Panc1 (cell line): ENCODE measurements around the gene NT5M. TPM values are rescaled to one million over a fixed set of nuclear protein-coding genes. Genes with fewer than 3 reads are reported as not detected.

Source experiments
- ATAC-seq: fragments of 200-7000 bp; cut with Tn5 transposase; 2 replicates; pipeline ENCODE4 v1.9.1; 2020; ENCODE audit warnings: mild to moderate bottlenecking, moderate library complexity
- BruUV-seq: library from RNA; stranded (reverse); fragments of 400-500 nt; replicated peaks from 2 replicates; lab custom pipeline; 2021; lab: Mats Ljungman, UMichigan
- CTCF ChIA-PET: fragments of 300-600 bp; sonication (Branson Sonifier 250); formaldehyde crosslinking; loops from one replicate; lab custom pipeline; 2022; ENCODE audit warnings: antibody characterized with exemption; lab: Charles Lee
- POLR2A ChIA-PET: fragments of 300-600 bp; sonication (Branson Sonifier 250); formaldehyde crosslinking; loops from one replicate; lab custom pipeline; 2022; ENCODE audit warnings: antibody characterized with exemption; lab: Charles Lee
- DNase-seq: peaks from one replicate; pipeline ENCODE4 v3.0.0-alpha.2; 2010; ENCODE audit warnings: low read depth, low spot score
- H3K27ac ChIP-seq: 2 replicates; pipeline ENCODE4 v1.5.1; 2011; ENCODE audit warnings: mild to moderate bottlenecking, low read length, inconsistent platforms
- H3K27me3 ChIP-seq: fragments of 200-500 bp; sonication (Bioruptor generic); 2 replicates; pipeline ENCODE4 v1.6.0; 2014; ENCODE audit warnings: low read length, inconsistent platforms; ENCODE audit not compliant: control insufficient read depth, insufficient read depth
- H3K36me3 ChIP-seq: fragments of 200-500 bp; sonication (Bioruptor generic); 2 replicates; pipeline ENCODE4 v1.5.1; 2014; ENCODE audit warnings: inconsistent platforms, mild to moderate bottlenecking, low read length, moderate library complexity; ENCODE audit not compliant: control insufficient read depth, insufficient read depth
- H3K4me1 ChIP-seq: 2 replicates; pipeline ENCODE4 v1.5.1; 2011; ENCODE audit warnings: inconsistent platforms, mild to moderate bottlenecking, low read length, moderate library complexity; ENCODE audit not compliant: control insufficient read depth, insufficient read depth
- H3K4me3 ChIP-seq, 2 experiments: 2 replicates each; pipeline ENCODE4 v1.5.1; 2011 to 2012; ENCODE audit warnings: low read depth in 2 of 2, low read length in 2 of 2, mild to moderate bottlenecking in 2 of 2, inconsistent platforms in 1 of 2, moderate library complexity in 1 of 2
- H3K9me3 ChIP-seq: fragments of 200-500 bp; sonication (Bioruptor generic); 2 replicates; pipeline ENCODE4 v1.5.1; 2014; ENCODE audit warnings: low read depth, mild to moderate bottlenecking, inconsistent platforms, low read length, moderate library complexity; ENCODE audit not compliant: control insufficient read depth, insufficient read depth
- POLR2AphosphoS5 ChIP-seq: IDR thresholded peaks from 2 replicates; pipeline ENCODE4 v1.6.1; 2012; ENCODE audit warnings: mild to moderate bottlenecking, low read depth, low read length, moderate library complexity
- SIN3A ChIP-seq: IDR thresholded peaks from 2 replicates; pipeline ENCODE4 v1.6.1; 2012; ENCODE audit warnings: low read depth, mild to moderate bottlenecking, low read length, moderate library complexity, borderline replicate concordance; ENCODE audit not compliant: insufficient read depth
- TCF7L2 ChIP-seq: IDR thresholded peaks from 2 replicates; pipeline ENCODE4 v1.6.1; 2011; ENCODE audit warnings: mild to moderate bottlenecking, low read depth, low read length, inconsistent platforms
- in situ Hi-C: cut with HindIII; loops from 2 replicates; pipeline ENCODE4 v1.10.0; 2016; ENCODE audit warnings: low sequenced_read_pairs, low pct_unique_long_range_greater_than_20kb
- intact Hi-C: fragments of 100-400 bp; cut with micrococcal nuclease; formaldehyde crosslinking; loops from one replicate; pipeline ENCODE4 v1.10.0; 2022; ENCODE audit not compliant: unreplicated experiment
- total RNA-seq: library from RNA; stranded (reverse); gene quantifications from one replicate; pipeline ENCODE4 v1.2.1, GENCODE V29; 2021; ENCODE audit not compliant: unreplicated experiment
- TF ChIP-seq, protein P1 (sequence below): fragments of 450-650 bp; IDR thresholded peaks from 2 replicates; pipeline ENCODE4 v1.5.1; 2017; ENCODE audit warnings: mild to moderate bottlenecking
- TF ChIP-seq, protein P2 (sequence below), 2 experiments: IDR thresholded peaks; 2 replicates each; pipeline ENCODE4 v1.6.1; 2011 to 2012; ENCODE audit warnings: low read depth in 2 of 2, control low read depth in 1 of 2, low read length in 1 of 2, mild to moderate bottlenecking in 1 of 2, moderate library complexity in 1 of 2; ENCODE audit not compliant: insufficient read depth in 1 of 2

Gene NT5M
- total RNA-seq, 1 experiment from 2014 or later: 3.1 TPM

DNA sequence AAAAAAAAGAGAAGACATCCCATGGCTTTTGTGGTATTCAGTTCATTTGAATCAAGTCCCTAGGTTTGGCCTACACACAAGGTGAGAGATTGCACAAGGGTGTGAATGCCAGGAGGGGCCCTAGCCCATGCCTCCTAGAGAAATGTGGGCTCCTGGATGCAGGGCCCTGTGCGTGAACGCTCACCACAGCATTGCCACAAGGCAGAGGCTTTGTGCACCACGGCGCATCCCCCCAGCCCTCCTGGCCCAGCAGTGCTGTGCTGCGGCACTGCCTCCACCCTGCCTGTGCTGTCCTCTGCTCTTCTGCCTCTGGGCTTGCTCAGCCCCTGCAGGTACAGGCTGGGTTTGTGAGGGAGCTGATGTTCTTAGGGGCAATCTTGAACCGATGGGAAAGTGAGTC, 92.7 kb downstream of the NT5M start:
- ChIA-PET POLR2A (no interaction called here), CTCF (no interaction called here)
- Histone ChIP-seq H3K36me3 (no peaks in the 10 kb centered on the region), H3K27me3 (no peaks in the 10 kb centered on the region), H3K27ac (no peak overlapping the region), H3K4me1 (no peaks in the 10 kb centered on the region), H3K9me3 (no peaks in the 10 kb centered on the region), H3K4me3 (no peak overlapping the region)
- intact Hi-C loops (no loop called here), in situ Hi-C loops (no loop called here)
- BruUV-seq: no TSS peak
- TF ChIP-seq POLR2AphosphoS5: no peak
- TF ChIP-seq TCF7L2: no peak
- TF ChIP-seq, protein P1, sequence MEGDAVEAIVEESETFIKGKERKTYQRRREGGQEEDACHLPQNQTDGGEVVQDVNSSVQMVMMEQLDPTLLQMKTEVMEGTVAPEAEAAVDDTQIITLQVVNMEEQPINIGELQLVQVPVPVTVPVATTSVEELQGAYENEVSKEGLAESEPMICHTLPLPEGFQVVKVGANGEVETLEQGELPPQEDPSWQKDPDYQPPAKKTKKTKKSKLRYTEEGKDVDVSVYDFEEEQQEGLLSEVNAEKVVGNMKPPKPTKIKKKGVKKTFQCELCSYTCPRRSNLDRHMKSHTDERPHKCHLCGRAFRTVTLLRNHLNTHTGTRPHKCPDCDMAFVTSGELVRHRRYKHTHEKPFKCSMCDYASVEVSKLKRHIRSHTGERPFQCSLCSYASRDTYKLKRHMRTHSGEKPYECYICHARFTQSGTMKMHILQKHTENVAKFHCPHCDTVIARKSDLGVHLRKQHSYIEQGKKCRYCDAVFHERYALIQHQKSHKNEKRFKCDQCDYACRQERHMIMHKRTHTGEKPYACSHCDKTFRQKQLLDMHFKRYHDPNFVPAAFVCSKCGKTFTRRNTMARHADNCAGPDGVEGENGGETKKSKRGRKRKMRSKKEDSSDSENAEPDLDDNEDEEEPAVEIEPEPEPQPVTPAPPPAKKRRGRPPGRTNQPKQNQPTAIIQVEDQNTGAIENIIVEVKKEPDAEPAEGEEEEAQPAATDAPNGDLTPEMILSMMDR: no peak
- TF ChIP-seq, protein P2, sequence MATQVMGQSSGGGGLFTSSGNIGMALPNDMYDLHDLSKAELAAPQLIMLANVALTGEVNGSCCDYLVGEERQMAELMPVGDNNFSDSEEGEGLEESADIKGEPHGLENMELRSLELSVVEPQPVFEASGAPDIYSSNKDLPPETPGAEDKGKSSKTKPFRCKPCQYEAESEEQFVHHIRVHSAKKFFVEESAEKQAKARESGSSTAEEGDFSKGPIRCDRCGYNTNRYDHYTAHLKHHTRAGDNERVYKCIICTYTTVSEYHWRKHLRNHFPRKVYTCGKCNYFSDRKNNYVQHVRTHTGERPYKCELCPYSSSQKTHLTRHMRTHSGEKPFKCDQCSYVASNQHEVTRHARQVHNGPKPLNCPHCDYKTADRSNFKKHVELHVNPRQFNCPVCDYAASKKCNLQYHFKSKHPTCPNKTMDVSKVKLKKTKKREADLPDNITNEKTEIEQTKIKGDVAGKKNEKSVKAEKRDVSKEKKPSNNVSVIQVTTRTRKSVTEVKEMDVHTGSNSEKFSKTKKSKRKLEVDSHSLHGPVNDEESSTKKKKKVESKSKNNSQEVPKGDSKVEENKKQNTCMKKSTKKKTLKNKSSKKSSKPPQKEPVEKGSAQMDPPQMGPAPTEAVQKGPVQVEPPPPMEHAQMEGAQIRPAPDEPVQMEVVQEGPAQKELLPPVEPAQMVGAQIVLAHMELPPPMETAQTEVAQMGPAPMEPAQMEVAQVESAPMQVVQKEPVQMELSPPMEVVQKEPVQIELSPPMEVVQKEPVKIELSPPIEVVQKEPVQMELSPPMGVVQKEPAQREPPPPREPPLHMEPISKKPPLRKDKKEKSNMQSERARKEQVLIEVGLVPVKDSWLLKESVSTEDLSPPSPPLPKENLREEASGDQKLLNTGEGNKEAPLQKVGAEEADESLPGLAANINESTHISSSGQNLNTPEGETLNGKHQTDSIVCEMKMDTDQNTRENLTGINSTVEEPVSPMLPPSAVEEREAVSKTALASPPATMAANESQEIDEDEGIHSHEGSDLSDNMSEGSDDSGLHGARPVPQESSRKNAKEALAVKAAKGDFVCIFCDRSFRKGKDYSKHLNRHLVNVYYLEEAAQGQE (IDR thresholded peaks at IDR 0.05; ENCODE audit: insufficient read depth in 1 of 2, low read depth in 2 of 2, low read length in 1 of 2): no peak
- TF ChIP-seq SIN3A: no peak
- DNase-seq: no peak
- ATAC-seq: no peak

Other genes starting within 250 kb of the NT5M start
- gene PLD6, start 97.0 kb upstream of the NT5M start, total RNA-seq: 4.2 TPM
- 71.6 TPM for gene FLCN, start 66.2 kb upstream of the NT5M start, total RNA-seq
- gene COPS3, start 22.1 kb upstream of the NT5M start, total RNA-seq: 73.6 TPM
- 11.1 TPM for gene MED9, start 173.6 kb downstream of the NT5M start, total RNA-seq
- 1.7 TPM for gene RASD1, start 193.0 kb downstream of the NT5M start, total RNA-seq